Measurements from ENCODE around the gene TLE4. TPM values are rescaled to one million over a fixed set of nuclear protein-coding genes. Genes with fewer than 3 reads are reported as not detected.

Gene TLE4
- total and polyA plus RNA-seq, 10 of the 15 experiments (the other 5 are each of a cell fraction or from before 2014, with no cell fraction given): 5.3 to 53.3 (median 23.3) TPM

DNA sequence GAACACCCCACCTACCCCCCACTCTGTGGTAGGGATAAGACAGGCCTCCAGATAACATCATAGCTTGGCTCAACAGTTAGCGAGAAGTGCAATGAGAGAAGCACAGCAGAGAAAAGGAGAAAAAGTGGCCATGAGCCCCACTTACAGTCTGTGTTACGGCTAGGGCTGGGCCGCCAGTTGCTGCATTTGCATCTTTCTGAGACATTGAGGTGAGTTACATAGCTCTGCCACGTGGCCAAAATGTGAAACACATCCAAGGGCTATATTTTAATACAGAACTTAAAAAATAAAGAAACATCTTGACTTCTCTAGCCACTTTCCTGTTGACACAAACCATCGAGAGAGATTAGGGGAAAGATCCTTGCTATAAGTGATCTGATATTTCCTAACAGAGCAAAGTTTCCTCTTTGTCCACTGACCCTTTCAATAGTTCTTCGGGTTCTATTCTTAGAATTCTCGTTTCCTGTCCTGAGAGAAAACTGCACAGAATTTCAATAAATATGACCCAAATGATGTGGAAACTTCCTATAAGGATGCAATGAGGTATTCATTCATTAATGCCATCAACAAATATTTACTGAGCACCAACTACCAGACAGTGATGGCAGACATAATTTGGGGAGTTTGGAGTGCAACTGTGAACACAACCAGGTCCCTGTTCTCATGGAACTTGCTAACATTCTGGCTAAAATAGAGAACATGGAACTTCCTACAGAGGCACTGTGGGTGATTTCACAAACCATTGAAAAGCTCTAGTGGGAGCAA is 3.2 kb upstream of the TLE4 start (continued):
- no peak for TF ChIP-seq EP300 (IDR thresholded peaks at IDR 0.05; ENCODE audit: borderline replicate concordance in 1 of 2, control insufficient read depth in 1 of 2, low read depth in 2 of 2, low read length in 2 of 2)
- no peak for TF ChIP-seq SUPT20H (IDR thresholded peaks at IDR 0.05; ENCODE audit: borderline replicate concordance, control insufficient read depth, low read depth, low read length)
- TF ChIP-seq, protein P1, sequence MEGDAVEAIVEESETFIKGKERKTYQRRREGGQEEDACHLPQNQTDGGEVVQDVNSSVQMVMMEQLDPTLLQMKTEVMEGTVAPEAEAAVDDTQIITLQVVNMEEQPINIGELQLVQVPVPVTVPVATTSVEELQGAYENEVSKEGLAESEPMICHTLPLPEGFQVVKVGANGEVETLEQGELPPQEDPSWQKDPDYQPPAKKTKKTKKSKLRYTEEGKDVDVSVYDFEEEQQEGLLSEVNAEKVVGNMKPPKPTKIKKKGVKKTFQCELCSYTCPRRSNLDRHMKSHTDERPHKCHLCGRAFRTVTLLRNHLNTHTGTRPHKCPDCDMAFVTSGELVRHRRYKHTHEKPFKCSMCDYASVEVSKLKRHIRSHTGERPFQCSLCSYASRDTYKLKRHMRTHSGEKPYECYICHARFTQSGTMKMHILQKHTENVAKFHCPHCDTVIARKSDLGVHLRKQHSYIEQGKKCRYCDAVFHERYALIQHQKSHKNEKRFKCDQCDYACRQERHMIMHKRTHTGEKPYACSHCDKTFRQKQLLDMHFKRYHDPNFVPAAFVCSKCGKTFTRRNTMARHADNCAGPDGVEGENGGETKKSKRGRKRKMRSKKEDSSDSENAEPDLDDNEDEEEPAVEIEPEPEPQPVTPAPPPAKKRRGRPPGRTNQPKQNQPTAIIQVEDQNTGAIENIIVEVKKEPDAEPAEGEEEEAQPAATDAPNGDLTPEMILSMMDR (IDR thresholded peaks at IDR 0.05 in 2 of 3, conservative IDR thresholded peaks at IDR 0.05 in 1 of 3; ENCODE audit: control insufficient read depth in 2 of 3, extremely low read depth in 1 of 3, insufficient read depth in 1 of 3, low read depth in 3 of 3, low read length in 3 of 3): peak in 2 of 3 experiments; percentile 11 to 29; a peak in 2 of 6 replicates
- TF ChIP-seq, protein P2, sequence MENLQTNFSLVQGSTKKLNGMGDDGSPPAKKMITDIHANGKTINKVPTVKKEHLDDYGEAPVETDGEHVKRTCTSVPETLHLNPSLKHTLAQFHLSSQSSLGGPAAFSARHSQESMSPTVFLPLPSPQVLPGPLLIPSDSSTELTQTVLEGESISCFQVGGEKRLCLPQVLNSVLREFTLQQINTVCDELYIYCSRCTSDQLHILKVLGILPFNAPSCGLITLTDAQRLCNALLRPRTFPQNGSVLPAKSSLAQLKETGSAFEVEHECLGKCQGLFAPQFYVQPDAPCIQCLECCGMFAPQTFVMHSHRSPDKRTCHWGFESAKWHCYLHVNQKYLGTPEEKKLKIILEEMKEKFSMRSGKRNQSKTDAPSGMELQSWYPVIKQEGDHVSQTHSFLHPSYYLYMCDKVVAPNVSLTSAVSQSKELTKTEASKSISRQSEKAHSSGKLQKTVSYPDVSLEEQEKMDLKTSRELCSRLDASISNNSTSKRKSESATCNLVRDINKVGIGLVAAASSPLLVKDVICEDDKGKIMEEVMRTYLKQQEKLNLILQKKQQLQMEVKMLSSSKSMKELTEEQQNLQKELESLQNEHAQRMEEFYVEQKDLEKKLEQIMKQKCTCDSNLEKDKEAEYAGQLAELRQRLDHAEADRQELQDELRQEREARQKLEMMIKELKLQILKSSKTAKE (IDR thresholded peaks at IDR 0.05; ENCODE audit: low read depth, poor library complexity, severe bottlenecking): no peak
- TF ChIP-seq MTA3 (IDR thresholded peaks at IDR 0.05; ENCODE audit: borderline replicate concordance, low read length): no peak
- 0 out of 4 replicates have a peak, but pooled peaks of 1 of the 2 experiments have one; percentile 44 for TF ChIP-seq CEBPB (IDR thresholded peaks at IDR 0.05; ENCODE audit: borderline replicate concordance in 1 of 2, low read depth in 2 of 2, low read length in 2 of 2)
- TF ChIP-seq NFXL1 (IDR thresholded peaks at IDR 0.05; ENCODE audit: borderline replicate concordance): no peak
- TF ChIP-seq SMAD1 (IDR thresholded peaks at IDR 0.05; ENCODE audit: low read depth, partially characterized antibody): no peak
- no peak for TF ChIP-seq PAX8 (IDR thresholded peaks at IDR 0.05)
- 0 out of 2 replicates have a peak, but pooled peaks have one; percentile 8 for TF ChIP-seq MEF2A (IDR thresholded peaks at IDR 0.05; ENCODE audit: insufficient read depth, low read depth, low read length)
- TF ChIP-seq HCFC1 (IDR thresholded peaks at IDR 0.05; ENCODE audit: low read length): no peak
- TF ChIP-seq, protein P3, sequence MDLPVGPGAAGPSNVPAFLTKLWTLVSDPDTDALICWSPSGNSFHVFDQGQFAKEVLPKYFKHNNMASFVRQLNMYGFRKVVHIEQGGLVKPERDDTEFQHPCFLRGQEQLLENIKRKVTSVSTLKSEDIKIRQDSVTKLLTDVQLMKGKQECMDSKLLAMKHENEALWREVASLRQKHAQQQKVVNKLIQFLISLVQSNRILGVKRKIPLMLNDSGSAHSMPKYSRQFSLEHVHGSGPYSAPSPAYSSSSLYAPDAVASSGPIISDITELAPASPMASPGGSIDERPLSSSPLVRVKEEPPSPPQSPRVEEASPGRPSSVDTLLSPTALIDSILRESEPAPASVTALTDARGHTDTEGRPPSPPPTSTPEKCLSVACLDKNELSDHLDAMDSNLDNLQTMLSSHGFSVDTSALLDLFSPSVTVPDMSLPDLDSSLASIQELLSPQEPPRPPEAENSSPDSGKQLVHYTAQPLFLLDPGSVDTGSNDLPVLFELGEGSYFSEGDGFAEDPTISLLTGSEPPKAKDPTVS (IDR thresholded peaks at IDR 0.05; ENCODE audit: low read depth, low read length): no peak
- no peak for TF ChIP-seq NBN (IDR thresholded peaks at IDR 0.05)
- no peak for TF ChIP-seq NR2C1 (IDR thresholded peaks at IDR 0.05)
- TF ChIP-seq NR2F1 (conservative IDR thresholded peaks at IDR 0.05): no peak
